HTERT RPE-1 (cell line): ENCODE results near the gene DNMT3A.
"Not testable (repeated sequence)": the region's sequence is repeated elsewhere in the genome, so short reads cannot be mapped to it uniquely, and the experiment has no call there.

Experiments used
- in situ Hi-C: fragments of 300-500 bp; cut with MboI; formaldehyde crosslinking; loops from 4 replicates; pipeline ENCODE4 v1.14.3; 2020; ENCODE audit warnings: low sequenced_read_pairs

DNMT3A gene

GRCh38 chr2:25286723-25287483, 54.8 kb downstream of the DNMT3A start:
- in situ Hi-C loops = no loop called here

GRCh38 chr2:25286025-25286400, 55.7 kb downstream of the DNMT3A start:
- in situ Hi-C loops = no loop called here

GRCh38 chr2:25285265-25286024, 56.3 kb downstream of the DNMT3A start:
- in situ Hi-C loops = no loop called here

- in situ Hi-C loops = no loop called here
Measured at GRCh38 chr2:25284756-25285155, 57.0 kb downstream of the DNMT3A start.

GRCh38 chr2:25283921-25284320, 57.8 kb downstream of the DNMT3A start:
- in situ Hi-C loops = no loop called here

- in situ Hi-C loops = no loop called here
Measured at GRCh38 chr2:25281941-25282340, 59.8 kb downstream of the DNMT3A start.

- in situ Hi-C loops = no loop called here
Measured at GRCh38 chr2:25281522-25281921, 60.2 kb downstream of the DNMT3A start.

GRCh38 chr2:25280051-25280687, 61.6 kb downstream of the DNMT3A start:
- in situ Hi-C loops = no loop called here

- in situ Hi-C loops = no loop called here
Measured at GRCh38 chr2:25279091-25279651, 62.6 kb downstream of the DNMT3A start.

- in situ Hi-C loops = no loop called here
Measured at GRCh38 chr2:25276569-25277465, 64.9 kb downstream of the DNMT3A start.

GRCh38 chr2:25275575-25275965, 66.2 kb downstream of the DNMT3A start:
- in situ Hi-C loops = no loop called here

GRCh38 chr2:25274868-25275574, 66.7 kb downstream of the DNMT3A start:
- in situ Hi-C loops = no loop called here

- in situ Hi-C loops = no loop called here
Measured at GRCh38 chr2:25273985-25274535, 67.7 kb downstream of the DNMT3A start.

- in situ Hi-C loops = not testable (repeated sequence)
Measured at GRCh38 chr2:25272705-25273104, 69.0 kb downstream of the DNMT3A start.

- in situ Hi-C loops = no loop called here
Measured at GRCh38 chr2:25270061-25270460, 71.7 kb downstream of the DNMT3A start.

GRCh38 chr2:25269233-25269632, 72.5 kb downstream of the DNMT3A start:
- in situ Hi-C loops = no loop called here

- in situ Hi-C loops = no loop called here
Measured at GRCh38 chr2:25268139-25268538, 73.6 kb downstream of the DNMT3A start.

GRCh38 chr2:25266399-25266798, 75.3 kb downstream of the DNMT3A start:
- in situ Hi-C loops = no loop called here

- in situ Hi-C loops = no loop called here
Measured at GRCh38 chr2:25265802-25266201, 75.9 kb downstream of the DNMT3A start.

- in situ Hi-C loops = no loop called here
Measured at GRCh38 chr2:25265001-25265400, 76.7 kb downstream of the DNMT3A start.
